CD4-positive, alpha-beta T cell treated with Interleukin-21 for 1 hour (primary cell): ENCODE data around the gene GPR108.

ENCODE experiments used
- DNase-seq: peaks from one replicate; pipeline ENCODE4 v3.0.0-alpha.2; 2020

The GPR108 gene

GRCh38 chr19:6736169-6736916 lies 1.0 kb downstream of the GPR108 start:
- peak; percentile 85 for DNase-seq

- no peak for DNase-seq
These were observed 2.0 kb downstream of the GPR108 start for GRCh38 chr19:6735181-6735911.

- no peak for DNase-seq
These were observed 3.2 kb downstream of the GPR108 start for GRCh38 chr19:6734096-6734696.

GRCh38 chr19:6733338-6734095 lies 3.9 kb downstream of the GPR108 start:
- peak; percentile 13 for DNase-seq

- DNase-seq = no peak
These were observed 4.5 kb downstream of the GPR108 start for GRCh38 chr19:6732803-6733337.

- no peak for DNase-seq
These were observed 5.6 kb downstream of the GPR108 start for GRCh38 chr19:6731822-6732221.

GRCh38 chr19:6730941-6731670 lies 6.3 kb downstream of the GPR108 start:
- DNase-seq = no peak

- peak; percentile 36 for DNase-seq
These were observed 7.1 kb downstream of the GPR108 start for GRCh38 chr19:6730153-6730804.

GRCh38 chr19:6729573-6730152 lies 7.7 kb downstream of the GPR108 start:
- no peak for DNase-seq

- DNase-seq = peak; percentile 9
These were observed 9.0 kb downstream of the GPR108 start for GRCh38 chr19:6728346-6728745.

GRCh38 chr19:6725513-6726231 lies 11.7 kb downstream of the GPR108 start:
- no peak for DNase-seq

- DNase-seq = no peak
These were observed 12.5 kb downstream of the GPR108 start for GRCh38 chr19:6724631-6725492.

GRCh38 chr19:6723738-6724137 lies 13.6 kb downstream of the GPR108 start:
- no peak for DNase-seq

GRCh38 chr19:6723108-6723618 lies 14.2 kb downstream of the GPR108 start:
- DNase-seq = no peak

- DNase-seq = no peak
These were observed 15.6 kb downstream of the GPR108 start for GRCh38 chr19:6721773-6722172.

GRCh38 chr19:6721138-6721474 lies 16.3 kb downstream of the GPR108 start:
- no peak for DNase-seq

- DNase-seq = peak; percentile 10
These were observed 16.8 kb downstream of the GPR108 start, which contains the start of gene C3 for GRCh38 chr19:6720369-6721137. Gene C3, minus strand, starts transcription at chr19:6720650. Its CDS starts 61 bp downstream, at chr19:6720589.

GRCh38 chr19:6719992-6720368 lies 17.4 kb downstream of the GPR108 start:
- no peak for DNase-seq

GRCh38 chr19:6719540-6719861 lies 17.9 kb downstream of the GPR108 start:
- DNase-seq = no peak
